Activated CD4-positive, alpha-beta T cell treated with anti-CD3 and anti-CD28 coated beads for 4 hours (primary cell): ENCODE data around the gene TAS2R4.
"Not testable (repeated sequence)": the region's sequence is repeated elsewhere in the genome, so short reads cannot be mapped to it uniquely, and the experiment has no call there.

ENCODE experiments used
- DNase-seq, 2 donors: peaks; one replicate each; pipeline ENCODE4 v3.0.0-alpha.2; 2020

TAS2R4 gene, protein sequence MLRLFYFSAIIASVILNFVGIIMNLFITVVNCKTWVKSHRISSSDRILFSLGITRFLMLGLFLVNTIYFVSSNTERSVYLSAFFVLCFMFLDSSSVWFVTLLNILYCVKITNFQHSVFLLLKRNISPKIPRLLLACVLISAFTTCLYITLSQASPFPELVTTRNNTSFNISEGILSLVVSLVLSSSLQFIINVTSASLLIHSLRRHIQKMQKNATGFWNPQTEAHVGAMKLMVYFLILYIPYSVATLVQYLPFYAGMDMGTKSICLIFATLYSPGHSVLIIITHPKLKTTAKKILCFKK

DNA sequence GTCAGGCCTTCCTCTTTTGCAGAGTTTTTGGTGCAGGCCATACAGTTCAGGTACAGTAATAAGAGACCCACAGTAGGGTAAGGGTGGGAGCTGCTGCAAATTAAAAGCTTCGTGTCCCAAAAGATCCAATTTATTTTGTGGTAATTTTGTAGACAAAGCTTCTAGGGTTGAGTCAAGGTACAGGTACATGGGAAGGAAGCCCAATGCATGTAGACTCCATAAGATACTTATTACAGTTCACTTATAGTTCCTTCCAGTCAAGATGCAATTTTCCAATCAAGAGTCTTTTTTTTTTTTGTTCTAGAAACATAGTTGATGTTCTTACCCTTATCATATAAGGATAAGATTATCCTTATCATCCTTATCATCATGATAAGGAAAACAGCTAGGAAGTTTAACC is at the start of gene TAS2R4:
TAS2R4 (plus strand) TSS at position 301 of the 400 bp plus-strand sequence. CDS start 1,815 bp downstream, outside the sequence.
- no peak for DNase-seq

- DNase-seq: no peak
Observed at GRCh38 chr7:141729020-141729419, 47.5 kb upstream of the TAS2R4 start.

- DNase-seq: no peak
Observed at GRCh38 chr7:141731476-141732149, 44.9 kb upstream of the TAS2R4 start.

DNA sequence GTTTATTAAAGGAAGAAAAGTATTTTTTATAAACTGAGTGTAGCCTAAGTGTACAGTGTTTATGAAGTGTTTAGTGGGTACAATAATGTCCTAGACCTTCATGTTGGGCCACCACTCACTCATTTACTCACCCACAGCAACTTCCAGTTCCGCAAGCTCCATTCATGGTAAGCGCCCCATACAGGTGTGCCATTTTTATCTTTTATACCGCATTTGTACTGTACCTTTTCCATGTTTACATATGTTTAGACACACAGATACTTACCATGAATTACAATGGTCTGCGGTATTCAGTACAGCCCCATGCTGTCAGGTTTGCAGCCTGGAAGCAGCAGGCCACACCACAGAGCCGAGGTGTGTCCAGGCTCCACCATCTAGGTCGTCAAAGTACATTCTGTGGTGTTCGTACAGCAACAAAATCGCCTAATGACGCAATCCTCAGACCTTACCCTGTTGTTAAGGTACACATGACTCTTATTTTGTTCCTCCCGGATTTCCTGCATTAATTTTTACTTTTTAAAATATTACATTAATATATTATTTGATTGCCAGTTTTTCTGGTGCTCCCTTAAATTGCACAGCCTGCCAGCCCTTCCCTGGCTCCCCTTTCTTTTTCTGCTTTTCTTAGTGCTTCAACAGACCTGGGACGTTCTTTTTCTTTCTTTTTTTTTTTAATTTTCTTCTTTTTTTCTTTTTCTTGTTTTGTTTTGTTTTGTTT is 39.2 kb upstream of the TAS2R4 start:
- DNase-seq: peak in 1 of 2 donors; percentile 5

GRCh38 chr7:141737836-141738591 is 38.5 kb upstream of the TAS2R4 start, which contains the start of gene SSBP1:
SSBP1 (plus strand) TSS chr7:141738358; CDS start chr7:141739167, 809 bp downstream.
- DNase-seq: peak; percentile 89 to 90

GRCh38 chr7:141738592-141739013 is 37.9 kb upstream of the TAS2R4 start:
- no peak for DNase-seq

- no peak for DNase-seq
Observed at GRCh38 chr7:141739250-141739649, 37.2 kb upstream of the TAS2R4 start.

- no peak for DNase-seq
Observed at GRCh38 chr7:141742229-141742628, 34.2 kb upstream of the TAS2R4 start.

DNA sequence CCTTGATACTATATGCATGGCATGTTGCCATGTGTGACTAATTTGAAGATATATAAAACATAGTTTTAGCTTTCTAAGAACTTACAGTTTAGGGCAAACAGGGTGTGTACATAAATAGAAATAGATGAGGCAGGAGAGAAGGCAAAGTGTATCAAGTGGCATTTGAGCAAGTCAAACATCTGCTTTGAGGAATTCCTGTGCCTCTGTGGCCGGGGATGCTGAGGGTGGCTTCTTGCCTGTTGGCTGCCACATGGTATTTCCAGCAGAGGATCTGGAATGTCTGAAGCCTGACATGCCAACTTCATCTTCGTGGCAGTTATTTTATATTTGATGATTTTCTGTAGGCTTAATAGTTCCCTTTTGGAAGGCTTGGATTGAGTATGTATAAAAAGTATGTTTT is 32.3 kb upstream of the TAS2R4 start:
- DNase-seq: no peak

DNA sequence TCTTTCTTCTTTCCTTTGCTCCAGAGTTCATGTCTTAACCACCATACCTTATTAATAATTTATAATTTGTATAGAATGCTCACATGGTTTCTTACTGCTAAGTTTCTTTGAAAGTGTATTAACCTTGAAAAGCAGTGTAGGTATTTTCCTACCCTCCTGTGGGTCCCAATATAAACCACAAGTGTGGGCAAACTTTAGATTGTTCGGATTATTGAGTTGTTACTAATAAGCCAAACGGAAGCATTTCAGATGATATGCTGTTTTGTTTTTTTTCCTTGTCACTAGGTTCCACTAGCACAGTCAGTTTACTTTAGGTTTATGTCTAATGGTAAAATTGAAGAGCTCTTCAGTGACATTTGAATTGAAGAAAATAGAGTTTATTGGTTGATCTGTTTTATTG is 28.1 kb upstream of the TAS2R4 start:
- no peak for DNase-seq

GRCh38 chr7:141751904-141752303 is 24.6 kb upstream of the TAS2R4 start:
- not testable (repeated sequence) for DNase-seq

- DNase-seq: no peak
Observed at GRCh38 chr7:141752634-141753033, 23.8 kb upstream of the TAS2R4 start.

DNA sequence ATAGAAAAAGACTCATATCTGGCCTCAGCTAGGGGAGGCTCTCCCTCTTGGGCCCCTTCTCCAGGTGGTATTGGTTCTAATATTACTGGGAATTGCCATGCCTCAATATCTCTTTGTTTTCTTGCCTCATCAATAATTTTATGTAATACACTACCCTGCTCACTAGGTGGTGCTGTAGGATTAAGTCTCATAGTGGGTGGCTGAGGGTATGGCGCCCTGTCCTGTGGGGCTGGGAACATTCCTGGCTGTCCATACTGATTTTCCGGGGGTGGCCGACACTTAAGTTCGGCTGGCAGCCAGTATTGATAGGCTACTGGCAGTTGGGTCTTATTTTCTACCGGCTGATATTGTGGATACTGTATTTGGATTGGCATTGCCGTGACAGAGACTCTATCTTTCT is 21.5 kb upstream of the TAS2R4 start:
- DNase-seq: no peak

DNA sequence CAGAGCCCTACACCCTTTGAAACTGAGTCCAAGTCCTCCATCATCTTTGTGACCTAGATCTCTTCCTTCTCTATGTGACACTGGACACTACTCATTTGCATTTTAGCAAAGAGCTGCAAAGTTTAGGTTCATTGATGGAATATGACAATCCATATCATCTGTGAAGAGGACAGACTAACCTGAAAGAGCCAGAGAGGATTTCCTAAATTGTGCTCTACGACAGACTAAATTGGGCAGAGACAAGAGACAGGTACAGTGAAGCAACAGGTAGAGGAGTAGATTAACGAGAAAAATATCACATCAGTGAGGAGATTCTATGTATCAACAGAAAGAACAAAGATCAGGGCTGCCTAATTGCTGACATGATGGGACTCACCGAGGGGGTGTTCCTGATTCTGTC is 12.7 kb upstream of the TAS2R4 start, which contains the start of gene TAS2R3:
TAS2R3 (plus strand) TSS at position 301 of the 400 bp plus-strand sequence; CDS start at position 363, 62 bp downstream.
- DNase-seq: no peak

DNA sequence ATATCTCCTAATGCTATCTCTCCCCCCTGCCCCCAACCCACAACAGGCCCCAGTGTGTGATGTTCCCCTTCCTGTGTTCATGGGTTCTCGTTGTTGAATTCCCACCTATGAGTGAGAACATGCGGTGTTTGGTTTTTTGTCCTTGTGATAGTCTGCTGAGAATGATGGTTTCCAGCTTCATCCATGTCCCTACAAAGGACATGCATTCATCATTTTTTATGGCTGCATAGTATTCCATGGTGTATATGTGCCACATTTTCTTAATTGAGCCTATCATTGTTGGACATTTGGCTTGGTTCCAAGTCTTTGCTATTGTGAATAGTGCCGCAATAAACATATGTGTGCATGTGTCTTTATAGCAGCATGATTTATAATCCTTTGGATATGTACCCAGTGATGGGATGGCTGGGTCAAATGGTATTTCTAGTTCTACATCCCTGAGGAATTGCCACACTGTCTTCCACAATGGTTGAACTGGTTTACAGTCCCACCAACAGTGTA is 6.3 kb upstream of the TAS2R4 start:
- not testable (repeated sequence) for DNase-seq

DNA sequence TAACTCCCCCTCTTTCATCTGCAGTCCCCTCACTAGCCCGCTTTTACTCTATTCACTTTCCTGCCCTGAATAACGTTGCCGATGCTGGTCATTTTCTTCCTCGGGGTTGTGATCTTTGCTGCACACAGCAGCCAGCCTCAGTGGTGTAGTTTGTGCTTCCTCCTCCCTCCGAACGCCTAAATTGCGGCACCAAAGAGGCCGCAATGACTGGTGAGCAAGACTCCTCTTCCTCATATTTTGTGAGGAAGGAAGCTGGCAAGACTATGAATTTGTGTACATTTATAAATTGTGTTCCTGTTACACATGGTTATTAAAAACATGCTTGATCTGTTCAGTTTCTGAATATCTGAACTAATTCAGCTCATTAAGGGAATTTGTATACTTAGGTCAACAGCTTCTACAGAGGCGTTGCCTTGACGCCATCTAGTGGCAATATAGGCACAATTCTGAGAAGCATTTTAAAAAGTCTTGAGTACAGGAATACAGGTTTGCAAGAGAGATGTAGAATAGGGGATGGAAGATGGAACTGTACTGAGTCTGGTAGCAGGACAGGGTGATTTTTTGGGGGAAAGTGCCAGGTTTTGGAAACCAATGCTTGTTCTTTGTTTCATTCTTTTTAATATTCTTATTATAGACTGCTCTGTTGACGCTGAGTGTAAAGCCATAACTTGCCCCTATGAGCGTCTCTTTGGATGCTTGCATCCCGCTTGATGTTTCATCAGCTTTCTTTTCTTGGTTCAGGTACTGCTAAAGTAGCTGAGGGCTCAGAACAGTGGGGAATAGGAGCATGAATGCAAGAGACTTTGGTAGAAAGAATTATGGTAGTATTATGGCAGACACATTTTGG is 9.5 kb downstream of the TAS2R4 start:
- DNase-seq: peak; percentile 7 to 12

- DNase-seq: no peak
Observed at GRCh38 chr7:141788296-141788695, 11.8 kb downstream of the TAS2R4 start.

DNA sequence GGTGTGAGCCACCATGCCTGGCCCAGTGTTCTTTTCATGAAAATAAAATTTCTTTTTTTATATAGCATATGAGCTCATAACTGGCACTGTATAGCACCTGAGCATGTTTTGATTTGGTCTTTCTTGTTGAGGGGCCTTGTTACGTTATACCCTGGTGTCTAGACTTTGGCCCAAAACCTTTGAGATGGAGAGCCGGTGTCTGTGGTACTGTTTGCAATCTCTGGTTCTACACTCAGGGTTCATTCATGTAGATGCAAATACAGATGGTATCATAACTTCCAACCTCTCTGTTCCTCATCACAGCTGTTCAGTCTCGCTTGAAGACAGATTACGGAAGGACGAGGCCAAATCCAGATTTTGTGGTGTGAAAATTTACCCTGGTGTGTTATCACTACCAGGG is 13.4 kb downstream of the TAS2R4 start, which contains the start of gene TAS2R5:
TAS2R5 (plus strand) TSS at position 301 of the 400 bp plus-strand sequence. CDS start 145 bp downstream, outside the sequence.
- no peak for DNase-seq

- no peak for DNase-seq
Observed at GRCh38 chr7:141792526-141792925, 16.1 kb downstream of the TAS2R4 start.

- DNase-seq: no peak
Observed at GRCh38 chr7:141820067-141820466, 43.6 kb downstream of the TAS2R4 start.

DNA sequence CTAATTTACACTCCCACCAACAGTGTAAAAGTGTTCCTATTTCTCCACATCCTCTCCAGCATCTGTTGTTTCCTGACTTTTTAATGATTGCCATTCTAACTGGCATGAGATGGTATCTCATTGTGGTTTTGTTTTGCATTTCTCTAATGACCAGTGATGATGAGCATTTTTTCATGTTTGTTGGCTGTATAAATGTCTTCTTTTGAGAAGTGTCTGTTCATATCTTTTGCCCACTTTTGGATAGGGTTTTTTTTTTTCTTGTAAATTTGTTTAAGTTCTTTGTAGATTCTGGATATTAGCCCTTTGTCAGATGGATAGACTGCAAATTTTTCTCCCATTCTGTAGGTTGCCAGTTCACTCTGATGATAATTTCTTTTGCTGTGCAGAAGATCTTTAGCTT is 46.0 kb downstream of the TAS2R4 start:
- not testable (repeated sequence) for DNase-seq
